ENCODE measurements around the gene SCLY.
"Not testable (repeated sequence)": the region's sequence is repeated elsewhere in the genome, so short reads cannot be mapped to it uniquely, and the experiment has no call there.

The SCLY gene

DNA sequence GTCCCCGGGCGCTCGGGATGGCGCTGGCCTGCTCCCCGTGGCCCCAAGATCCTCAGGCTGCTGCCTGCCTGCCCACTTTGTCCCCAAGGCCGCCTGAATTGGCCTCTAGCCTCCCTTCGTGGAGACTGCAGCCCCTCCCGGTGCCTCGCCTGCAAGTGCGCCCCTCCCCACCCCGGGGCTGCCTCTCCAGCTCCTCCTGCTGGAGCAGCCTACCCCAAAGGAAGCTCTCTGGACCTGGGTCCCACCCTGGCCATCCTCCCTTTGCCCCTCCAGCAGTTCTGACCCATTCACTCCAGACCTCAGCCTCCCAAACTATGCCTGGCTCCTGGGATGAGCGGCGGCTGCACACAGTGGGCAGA lies 45.5 kb downstream of the SCLY start:
- DNase-seq: peak in 2 of 10 donors; percentile 2 to 7
- intact Hi-C loops (cut with DNase I): no loop called here

DNA sequence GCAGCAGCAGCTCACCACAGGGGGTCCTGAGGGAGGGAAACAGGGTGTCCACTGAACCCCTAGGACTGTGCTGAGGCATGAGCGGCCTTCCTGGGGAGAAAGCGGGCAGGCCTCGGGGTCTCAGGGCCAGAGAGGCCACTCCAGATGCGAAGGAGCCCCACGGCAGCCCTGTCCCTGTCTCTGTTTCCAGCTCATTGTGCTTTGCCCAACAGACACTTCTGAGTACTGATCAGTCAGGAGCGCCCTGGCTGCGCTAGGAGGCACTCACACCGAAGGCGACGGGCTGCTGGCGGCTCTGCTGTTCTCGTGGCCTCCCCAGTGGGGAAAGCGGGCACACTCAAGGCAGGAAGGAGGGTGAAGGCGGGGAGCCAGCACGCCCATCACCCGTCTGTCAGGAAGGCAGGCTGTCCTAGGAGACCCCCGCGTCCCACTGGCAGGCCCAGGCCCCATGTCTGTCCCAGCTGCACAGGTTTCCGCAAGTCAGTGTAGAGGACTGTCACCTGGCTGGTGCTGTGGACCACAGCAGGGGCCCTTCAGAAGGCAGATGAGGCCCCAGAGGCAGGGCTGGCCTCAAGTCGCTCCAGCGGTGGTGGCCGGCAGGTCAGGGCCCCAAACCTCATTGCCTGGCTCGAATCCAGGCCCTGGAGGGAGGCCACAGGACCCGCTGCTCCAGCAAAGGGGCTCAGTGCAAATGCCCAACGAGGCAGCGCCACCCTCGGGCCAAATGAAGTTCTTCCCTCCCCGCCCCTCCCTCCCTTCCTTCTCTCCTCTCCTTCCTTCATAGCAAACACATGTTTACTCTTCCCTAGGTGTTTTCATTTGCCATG lies 46.1 kb downstream of the SCLY start:
- peak in 5 of 10 donors; percentile 8 to 84 (median 50) for DNase-seq
- intact Hi-C loops (cut with DNase I): no loop called here

DNA sequence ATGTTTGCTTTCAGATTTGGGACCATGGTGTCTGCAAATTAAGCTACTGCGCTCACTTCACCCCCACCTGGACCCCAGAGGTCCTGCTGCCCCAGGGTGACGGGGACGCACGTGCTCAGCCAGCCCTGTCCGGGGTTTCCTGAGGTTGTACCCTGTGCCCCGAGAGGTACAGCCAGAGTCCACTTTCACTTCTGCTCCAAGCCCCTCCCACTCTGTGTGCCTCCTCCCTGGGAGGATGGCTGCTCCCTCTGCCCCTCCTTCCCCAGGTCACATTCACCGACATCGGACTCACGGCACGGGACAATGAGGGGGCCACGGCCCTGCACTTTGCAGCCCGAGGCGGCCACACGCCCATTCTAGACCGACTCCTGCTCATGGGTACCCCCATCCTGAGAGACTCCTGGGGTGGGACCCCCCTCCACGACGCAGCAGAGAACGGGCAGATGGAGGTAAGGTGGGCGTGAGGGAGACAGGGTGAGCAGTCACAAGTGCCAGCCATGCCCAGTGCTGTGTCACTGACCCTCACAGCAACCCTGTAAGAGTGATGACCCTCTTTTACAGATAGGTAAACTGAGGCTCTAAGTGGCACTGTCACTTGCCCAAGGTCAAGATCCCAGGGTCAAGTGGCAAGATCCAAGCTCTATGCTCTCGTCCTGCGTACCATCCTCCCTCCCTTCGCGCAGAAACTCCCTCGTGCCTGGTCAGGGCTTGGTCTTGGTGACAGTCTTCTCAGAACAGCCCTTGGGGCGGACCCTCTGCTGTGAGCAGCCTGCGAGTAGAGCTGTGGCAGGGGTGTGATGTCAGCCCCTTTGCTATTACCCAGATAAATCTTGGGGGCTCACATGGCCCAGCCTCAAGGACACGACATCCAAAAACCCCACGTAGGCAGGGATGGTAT lies 47.0 kb downstream of the SCLY start:
- peak in 4 of 10 donors; percentile 2 to 64 (median 59) for DNase-seq
- intact Hi-C loops (cut with DNase I): no loop called here

DNA sequence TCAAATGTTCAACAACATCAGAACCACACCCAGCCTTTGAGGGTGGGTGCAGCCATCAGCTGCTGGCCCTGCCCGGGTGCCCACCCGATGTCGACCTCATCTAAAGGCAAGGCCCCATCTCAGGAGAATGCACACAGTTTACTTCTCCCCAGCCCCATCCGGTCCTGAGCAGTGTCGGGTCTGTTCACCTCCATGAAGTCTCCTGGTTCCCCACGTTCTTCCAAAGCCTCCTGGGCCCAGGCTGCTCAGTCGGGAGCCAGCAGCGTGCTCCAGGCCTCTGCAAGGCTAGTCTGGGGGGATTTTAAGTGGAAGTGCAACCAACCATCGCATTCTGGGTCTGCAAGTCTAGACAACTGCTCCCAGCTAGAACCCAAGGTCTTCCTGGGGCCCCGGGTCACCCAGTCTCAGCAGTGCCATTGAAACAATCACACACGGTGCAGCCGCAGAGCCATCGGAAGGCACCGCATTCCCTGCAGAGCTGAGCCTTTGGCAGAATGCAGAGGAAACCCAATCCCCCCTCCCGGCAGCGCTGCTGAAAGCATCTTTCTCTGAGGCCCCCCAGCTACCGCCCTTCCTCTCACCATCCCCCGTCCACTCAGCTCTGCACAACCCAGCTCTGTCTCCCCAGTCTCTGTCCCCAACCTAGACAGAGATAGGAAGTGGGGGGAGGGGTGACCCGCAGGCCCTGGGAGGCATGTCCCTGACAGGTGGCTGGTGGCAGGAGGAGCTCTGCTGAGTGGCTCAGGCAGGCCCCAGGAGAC lies 47.8 kb downstream of the SCLY start:
- intact Hi-C loops (cut with DNase I): no loop called here
- peak in 5 of 10 donors; percentile 4 to 75 (median 57) for DNase-seq

DNA sequence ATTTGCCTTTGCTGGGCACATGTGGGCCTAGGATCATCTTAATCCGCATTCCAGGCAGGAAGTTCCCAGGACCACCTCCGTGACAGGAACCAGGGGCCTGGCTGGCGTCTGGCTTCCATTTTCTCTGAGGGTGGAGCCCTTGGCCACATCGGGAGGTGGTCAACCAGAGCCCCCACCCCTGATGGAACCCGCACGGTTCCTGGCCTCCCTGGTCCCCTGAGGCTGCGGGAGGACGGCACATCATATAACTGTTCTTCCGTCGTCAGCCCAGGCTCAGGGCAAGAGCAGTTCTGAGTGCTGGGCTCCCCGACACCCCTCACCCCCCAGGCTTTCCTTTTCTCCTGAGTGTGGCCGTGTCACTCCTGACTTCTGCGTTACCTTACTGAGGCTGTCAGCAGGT lies 52.8 kb downstream of the SCLY start:
- intact Hi-C loops (cut with DNase I): no loop called here
- peak in 4 of 10 donors; percentile 2 to 68 (median 60) for DNase-seq

DNA sequence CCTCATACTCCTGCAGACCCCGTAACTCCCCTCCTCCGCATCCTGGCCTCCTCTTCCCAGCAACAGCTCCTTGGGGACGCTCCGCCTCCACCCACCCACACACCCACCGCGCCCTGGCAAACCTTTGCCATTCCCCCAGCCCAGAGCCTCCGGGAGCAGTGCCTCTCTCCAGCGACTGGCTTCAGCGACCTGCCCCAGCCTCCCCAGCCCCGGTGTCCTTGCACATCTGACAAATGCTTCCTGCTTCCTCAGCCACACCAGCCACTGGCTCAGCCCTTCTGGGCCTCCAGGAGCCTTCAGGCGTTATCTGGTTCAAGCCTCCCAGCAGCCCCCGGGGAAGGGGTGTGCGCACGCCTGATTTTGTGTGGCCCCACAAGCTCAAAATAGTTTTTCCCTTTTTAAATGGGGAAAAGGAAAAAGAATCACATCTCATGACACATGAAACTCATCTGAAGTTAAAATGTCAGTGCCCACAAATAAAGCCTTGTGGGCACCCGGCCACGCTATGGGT lies 53.6 kb downstream of the SCLY start:
- peak in 5 of 10 donors; percentile 2 to 75 (median 59) for DNase-seq
- intact Hi-C loops (cut with DNase I): no loop called here

DNA sequence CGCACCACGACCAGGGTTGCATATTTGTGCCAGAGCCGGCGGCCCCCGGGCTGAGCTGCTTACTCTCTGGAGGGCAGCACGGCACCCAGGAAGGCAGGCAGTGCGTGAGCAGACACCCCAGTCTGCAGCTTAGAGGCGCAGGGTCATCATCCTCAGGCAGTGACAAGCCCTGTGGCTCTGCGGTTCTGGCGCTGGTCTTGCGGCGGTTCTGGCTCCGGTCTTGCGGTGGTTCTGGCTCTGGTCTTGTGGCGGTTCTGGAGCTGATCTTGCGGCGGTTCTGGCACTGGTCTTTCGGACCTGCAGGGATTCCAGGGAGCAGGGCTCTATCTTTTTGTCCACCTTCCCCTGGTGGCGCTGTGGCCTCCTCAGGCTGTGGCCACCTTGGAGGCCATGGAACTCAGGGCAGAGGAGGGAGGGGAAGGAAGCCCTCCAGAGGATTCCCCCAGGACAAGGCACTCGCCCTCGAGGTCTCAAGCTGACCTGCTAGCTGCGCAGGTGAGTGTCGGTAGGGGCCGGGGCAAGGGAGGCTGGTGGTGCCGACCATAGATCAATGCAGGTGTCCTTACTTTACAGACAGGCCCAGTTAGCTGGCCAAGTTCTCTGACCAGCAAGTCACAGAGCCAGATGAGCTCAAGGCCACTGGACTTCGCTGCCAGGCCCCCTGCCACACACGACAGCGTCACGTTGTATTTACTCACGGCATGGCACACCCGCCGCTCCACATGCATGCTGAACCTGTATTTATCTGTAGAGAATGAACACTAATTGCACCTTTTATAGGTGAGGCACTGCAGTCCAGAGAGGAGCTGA lies 54.3 kb downstream of the SCLY start:
- DNase-seq: peak in 5 of 10 donors; percentile 3 to 76 (median 55)
- intact Hi-C loops (cut with DNase I): no loop called here

DNA sequence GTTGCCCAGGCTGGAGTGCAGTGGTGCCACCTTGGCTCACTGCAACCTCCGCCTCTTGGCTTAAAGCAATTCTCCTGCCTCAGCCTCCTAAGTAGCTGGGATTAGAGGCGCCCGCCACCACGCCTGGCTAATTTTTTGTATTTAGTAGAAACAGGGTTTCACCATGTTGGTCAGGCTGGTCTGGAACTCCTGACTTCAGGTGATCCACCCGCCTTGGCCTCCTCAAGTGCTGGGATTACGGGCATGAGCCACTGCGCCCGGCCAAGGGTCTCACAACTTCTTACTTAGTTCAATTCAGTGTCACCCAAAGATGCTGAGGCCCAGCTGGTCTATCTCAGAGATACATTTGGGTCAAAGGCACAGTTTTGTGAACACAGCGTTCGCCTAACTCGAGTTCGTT lies 54.9 kb downstream of the SCLY start:
- peak in 4 of 10 donors; percentile 1 to 55 (median 42) for DNase-seq
- intact Hi-C loops (cut with DNase I): not testable (repeated sequence)

DNA sequence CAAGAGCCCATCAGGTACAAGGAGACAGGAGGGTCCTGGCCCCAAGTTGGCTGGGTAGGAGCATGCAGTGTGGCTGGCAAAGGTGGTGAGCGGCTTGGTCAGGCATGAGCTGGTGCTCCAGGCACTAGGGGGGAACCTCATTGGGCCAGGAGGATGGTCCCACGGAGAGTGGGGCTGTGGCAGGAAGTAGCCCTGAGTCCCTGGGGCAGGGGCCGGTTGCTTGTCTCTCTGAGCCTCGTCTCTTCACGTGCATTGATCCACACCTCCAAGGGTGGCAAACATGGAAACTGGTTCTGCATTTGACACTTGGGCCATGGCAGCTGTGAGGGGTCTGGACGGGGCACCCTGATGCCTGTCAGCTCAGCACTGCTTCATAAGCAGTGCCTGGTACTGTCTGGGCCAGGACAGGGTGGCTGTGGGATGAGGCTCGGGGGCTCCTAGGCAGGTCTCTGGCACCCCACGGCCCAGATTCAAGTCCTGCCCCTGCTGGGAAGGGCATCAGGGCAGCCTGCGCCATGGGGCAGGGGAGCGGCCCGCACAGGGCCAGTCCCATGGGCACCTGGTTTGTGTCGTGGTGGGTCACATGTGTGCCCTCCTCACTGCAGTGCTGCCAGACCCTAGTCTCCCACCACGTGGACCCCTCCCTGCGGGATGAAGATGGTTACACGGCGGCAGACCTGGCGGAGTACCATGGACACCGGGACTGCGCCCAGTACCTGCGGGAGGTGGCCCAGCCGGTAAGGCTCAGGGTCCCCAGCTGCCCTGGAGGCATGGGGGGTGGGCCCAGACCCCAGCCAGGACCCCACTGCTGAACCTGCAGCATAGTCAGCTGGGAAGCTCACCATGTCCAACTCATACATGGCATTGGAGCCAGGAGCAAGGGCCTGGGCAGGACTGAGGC lies 55.7 kb downstream of the SCLY start:
- intact Hi-C loops (cut with DNase I): no loop called here
- DNase-seq: peak in 3 of 10 donors; percentile 36 to 74 (median 46)

DNA sequence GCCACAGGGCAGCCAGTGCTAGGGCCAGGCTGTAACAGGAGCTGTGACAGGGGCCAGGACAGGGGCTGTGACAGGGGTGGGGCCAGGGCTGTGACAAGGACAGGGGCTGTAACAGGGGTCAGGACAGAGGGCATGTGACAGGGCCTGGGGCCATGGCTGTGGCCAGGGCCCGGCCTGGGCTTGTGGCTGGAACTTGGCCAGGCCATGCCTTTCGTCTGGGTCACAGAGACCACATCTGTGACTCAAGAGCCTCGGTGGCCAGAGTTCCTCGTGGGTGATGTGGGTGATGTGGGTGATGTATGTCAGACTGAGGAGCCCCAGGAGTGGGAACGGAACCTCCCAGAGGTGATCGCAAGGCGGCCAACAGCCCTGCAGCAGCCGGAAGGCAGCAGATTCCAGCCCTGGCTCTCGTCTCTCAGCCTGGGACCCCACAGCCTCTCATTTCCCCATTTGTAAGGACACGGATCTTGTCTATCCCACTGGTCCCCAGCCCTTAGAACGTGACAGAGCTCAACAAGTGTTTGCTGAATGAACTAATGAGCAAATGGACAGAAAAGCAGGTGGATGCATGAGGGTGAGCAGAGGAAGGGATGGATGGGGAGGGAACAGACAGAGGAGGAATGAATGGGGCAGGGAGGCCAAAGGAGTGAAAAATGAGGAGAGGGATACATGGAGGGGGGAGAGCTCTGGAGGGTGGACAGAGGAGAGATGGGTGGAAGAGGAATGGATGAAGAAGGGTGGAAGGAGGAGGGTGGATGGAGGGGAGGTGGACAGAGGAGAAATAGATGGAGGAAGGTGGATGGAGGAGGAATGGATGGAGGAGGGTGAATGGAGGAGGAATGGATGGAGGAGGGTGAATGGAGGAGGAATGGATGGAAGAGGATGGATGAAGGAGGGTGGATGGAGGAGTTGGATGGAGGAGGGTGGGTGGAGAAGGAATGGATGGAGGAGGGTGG lies 56.7 kb downstream of the SCLY start:
- intact Hi-C loops (cut with DNase I): no loop called here
- DNase-seq: peak in 3 of 10 donors; percentile 47 to 63 (median 52)

DNA sequence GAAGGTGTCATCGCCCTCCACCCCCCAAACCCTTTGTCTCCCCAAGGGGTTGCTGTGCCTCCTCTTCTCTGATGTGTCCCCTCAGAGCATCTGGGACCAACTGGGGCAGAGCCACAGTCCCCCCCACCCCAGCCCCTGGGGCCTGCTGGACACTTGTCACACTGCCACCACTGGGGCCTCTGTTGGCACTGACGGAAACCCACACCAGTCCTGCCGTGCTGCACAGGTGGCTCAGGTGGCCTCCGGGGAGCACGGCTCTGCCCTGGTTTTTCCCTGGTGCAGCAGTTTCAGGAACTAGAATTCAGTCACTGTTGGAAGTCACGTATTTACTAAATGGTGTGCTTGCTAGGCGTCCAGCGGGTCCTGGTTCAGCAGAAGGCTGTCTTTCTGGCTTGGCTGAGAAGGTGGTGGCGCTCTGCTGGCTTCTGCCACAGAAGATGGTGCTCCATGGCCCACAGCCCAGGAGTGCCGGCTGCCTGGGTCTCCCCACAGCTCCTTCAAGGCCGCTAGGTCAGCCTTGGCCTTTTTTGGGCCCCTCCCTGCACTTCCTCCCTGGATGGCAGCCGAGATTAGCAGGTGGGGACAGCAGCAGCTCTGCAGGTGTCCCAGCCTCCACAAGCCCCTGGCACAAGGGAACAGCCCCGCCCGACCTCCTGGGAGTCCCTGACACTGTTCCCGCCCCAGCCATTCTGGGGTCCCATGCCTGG lies 59.1 kb downstream of the SCLY start:
- intact Hi-C loops (cut with DNase I): no loop called here
- peak in 3 of 10 donors; percentile 55 to 78 (median 60) for DNase-seq

DNA sequence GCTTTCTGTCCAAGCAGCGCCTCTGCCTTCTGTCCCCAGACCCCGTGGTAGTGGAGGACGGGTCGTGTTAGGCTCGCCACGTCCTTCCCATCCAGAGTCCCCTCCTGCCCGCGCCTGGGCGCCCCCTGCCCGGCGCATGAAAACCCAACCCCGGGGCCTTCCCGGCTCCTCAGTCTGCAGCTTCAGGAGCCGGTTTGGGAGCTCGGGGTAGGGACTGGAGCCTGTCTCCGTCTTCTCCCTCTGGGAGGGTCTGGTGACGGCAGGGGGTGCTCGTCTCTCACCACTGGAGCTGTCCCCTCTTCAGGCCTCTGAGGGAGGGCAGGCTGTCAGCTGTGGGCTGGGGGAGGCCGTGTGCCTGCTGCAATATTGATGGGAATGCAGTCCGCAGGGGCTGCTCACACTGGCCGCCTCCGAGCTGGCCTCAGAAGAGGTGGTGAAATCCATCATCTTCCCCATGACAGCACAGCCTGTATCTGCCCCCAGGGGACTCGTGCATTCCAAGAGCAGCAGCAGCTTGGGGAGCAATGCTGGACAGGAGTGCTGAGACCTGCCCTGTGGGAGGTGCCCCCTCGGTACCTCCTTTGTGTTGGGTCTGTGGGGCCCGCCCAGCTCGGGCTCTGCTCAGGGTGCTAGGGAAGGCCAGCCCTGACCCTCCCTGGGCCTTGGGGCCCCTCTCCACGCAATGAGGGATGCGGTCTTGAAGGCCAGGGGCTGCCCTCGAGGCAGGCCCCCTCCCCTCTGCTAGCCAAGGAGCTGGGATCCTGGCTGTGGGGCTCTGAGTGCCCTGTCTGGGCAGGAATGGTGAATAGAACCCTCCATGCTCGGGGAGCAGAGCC lies 59.9 kb downstream of the SCLY start:
- DNase-seq: peak in 3 of 10 donors; percentile 57 to 69 (median 61)
- intact Hi-C loops (cut with DNase I): no loop called here

DNA sequence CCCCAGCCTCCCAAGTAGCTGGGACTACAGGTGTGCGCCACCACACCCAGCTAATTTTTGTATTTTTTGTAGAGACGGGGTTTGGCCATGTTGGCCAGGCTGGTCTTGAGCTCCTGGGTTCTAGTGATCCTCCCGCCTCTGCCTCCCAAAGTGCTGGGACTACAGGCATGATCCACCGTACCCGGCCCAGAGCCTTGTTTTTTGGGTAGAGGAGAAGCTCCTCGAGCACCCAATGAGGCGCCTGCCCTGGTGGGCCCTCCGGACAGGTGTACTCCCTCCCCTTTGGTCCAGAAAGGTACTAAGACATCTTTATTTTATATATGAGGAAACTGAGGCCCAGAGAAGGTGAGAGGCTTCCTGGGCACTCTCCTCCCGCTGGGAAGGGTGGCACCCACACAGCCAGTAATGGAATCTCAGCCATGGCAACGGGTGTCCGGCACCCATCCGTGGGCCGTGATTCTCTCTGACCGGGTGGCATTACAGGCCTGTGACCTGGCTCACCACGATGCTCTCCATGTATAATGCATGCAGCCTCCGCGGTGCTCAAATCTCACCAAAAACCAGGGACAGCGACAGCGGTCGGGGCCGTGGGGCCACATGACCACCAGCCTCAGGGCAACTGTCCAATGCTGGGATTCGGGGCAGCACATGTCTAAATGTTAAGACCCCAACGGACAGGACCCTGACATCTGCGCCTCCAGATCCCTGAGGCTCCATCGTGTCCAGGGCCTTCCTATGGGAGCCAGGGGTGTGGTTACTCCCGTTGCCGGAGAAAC lies 60.9 kb downstream of the SCLY start:
- intact Hi-C loops (cut with DNase I): no loop called here

DNA sequence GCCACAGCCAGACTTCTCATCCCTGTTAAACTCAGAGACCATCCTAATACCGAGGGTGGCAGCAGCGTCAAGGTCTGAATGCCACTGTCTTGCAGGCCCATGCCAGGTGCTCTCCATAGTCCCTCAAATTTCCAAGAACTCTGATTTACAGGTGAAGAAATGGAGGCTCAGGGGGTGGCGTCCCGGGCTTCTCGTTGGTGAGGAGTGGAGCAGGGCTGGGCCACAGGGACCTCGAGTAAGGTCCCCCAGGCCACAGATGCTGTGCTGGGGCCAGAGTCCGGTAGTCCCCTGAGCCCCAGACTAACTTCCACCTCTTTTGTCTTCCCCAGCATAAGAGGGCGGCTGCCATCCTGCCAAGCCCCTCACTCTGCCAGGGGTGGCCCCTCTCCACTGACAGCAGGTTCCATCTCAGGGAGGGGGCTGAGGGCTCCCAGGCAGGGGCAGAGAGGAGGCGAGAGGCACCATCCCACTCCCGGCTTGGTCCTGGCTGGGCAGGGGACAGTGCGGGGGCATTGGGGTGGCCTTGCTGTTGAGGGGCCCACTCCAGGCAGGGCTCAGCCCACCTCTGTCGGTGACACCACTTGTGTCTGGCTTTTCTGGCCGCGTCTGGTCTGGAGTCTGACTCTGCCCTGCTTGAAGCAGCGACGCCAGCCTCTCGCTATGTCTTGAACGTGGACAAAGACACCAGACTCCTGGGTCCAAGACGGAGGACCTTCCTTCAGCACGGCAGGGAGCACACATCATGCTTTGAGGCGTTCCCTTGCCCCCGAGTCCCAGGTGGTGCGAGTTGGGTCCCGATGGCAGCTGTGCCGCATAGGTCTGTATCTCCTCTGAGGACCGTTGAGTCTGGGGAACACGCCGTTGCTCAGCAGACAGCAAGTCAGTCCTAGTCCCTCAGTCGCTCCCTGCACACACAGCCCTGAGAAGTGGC lies 61.8 kb downstream of the SCLY start:
- intact Hi-C loops (cut with DNase I): no loop called here
- DNase-seq: peak in 3 of 10 donors; percentile 69 to 82 (median 74)

More for the DNA sequence above, 60.9 kb downstream of the SCLY start:
- peak in 3 of 10 donors; percentile 48 to 70 (median 59) for DNase-seq
